Measurements from ENCODE around the gene WWC2. TPM values are rescaled to one million over a fixed set of nuclear protein-coding genes. Genes with fewer than 3 reads are reported as not detected.

The WWC2 gene
- total and polyA plus RNA-seq, 2 experiments from 2014 or later: 50.5 to 74.2 TPM

GRCh38 chr4:183287677-183288076, 188.6 kb downstream of the WWC2 start (continued):
- no peak for TF ChIP-seq REST (IDR thresholded peaks at IDR 0.05; ENCODE audit: unreplicated experiment)
- no peak for TF ChIP-seq JUNB (IDR thresholded peaks at IDR 0.05; ENCODE audit: unreplicated experiment)

GRCh38 chr4:183288955-183289354, 189.9 kb downstream of the WWC2 start:
- no peak overlapping the region for H2AFZ ChIP-seq
- H3K27me3 ChIP-seq (ENCODE audit: insufficient read depth): no peaks in the 10 kb centered on the region
- H3F3A ChIP-seq (replicated peaks; ENCODE audit: low read depth): no peaks in the 10 kb centered on the region
- no peak overlapping the region for H3K27ac Mint-ChIP-seq
- ATAC-seq (peak; percentile 63), DNase-seq (ENCODE audit: low spot score) (peak; percentile 4)
- no peaks in the 10 kb centered on the region for H3K9me2 ChIP-seq (ENCODE audit: insufficient read depth)
- no peaks in the 10 kb centered on the region for H3K9me3 Mint-ChIP-seq
- no peaks in the 10 kb centered on the region for H3K4me1 ChIP-seq (ENCODE audit: insufficient read depth)
- no peak overlapping the region for H3K27ac ChIP-seq (ENCODE audit: low read depth)
- peaks cover 38% of the 10 kb centered on the region for H3K36me3 ChIP-seq (ENCODE audit: insufficient read depth)
- H3K4me2 ChIP-seq: no peak overlapping the region
- peaks cover 11% of the 10 kb centered on the region for H3K27me3 Mint-ChIP-seq (ENCODE audit: insufficient read depth, low read depth, poor library complexity)
- H3K4me1 Mint-ChIP-seq: peaks cover 3% of the 10 kb centered on the region; the same call in 2 of the 3 replicates
- no peak overlapping the region for H3K4me3 ChIP-seq
- H3K79me2 ChIP-seq (replicated peaks; ENCODE audit: insufficient read depth): no peaks in the 10 kb centered on the region
- H3K36me3 Mint-ChIP-seq (ENCODE audit: low read depth): peaks cover 76% of the 10 kb centered on the region
- H3K4me3 Mint-ChIP-seq: no peak overlapping the region
- TF ChIP-seq POLR2AphosphoS5 (IDR thresholded peaks at IDR 0.05; ENCODE audit: low read depth) (no peak), CTCF (conservative IDR thresholded peaks at IDR 0.05; ENCODE audit: low read depth in 2 of 2) (peak in 1 of 2 experiments; percentile 31; a peak in 2 of 4 replicates), ZNF114 (CRISPR knock-in tag; IDR thresholded peaks at IDR 0.05) (no peak)
- no peaks in the 10 kb centered on the region for H4K20me1 ChIP-seq (replicated peaks; ENCODE audit: insufficient read depth)

- no peaks in the 10 kb centered on the region for H4K20me1 ChIP-seq (replicated peaks; ENCODE audit: insufficient read depth)
- no peak overlapping the region for H3K4me2 ChIP-seq
- Mint-ChIP-seq H3K4me1 (peaks cover 3% of the 10 kb centered on the region; the same call in 2 of the 3 replicates), H3K9me3 (no peaks in the 10 kb centered on the region), H3K27ac (no peak overlapping the region), H3K36me3 (ENCODE audit: low read depth) (peaks cover 75% of the 10 kb centered on the region), H3K27me3 (ENCODE audit: insufficient read depth, low read depth, poor library complexity) (peaks cover 11% of the 10 kb centered on the region), H3K4me3 (no peak overlapping the region)
- no peak overlapping the region for H2AFZ ChIP-seq
- H3F3A ChIP-seq (replicated peaks; ENCODE audit: low read depth): no peaks in the 10 kb centered on the region
- peaks cover 40% of the 10 kb centered on the region for H3K36me3 ChIP-seq (ENCODE audit: insufficient read depth)
- peak; percentile 49 for DNase-seq (ENCODE audit: low spot score)
- ATAC-seq: peak; percentile 78
- H3K27me3 ChIP-seq (ENCODE audit: insufficient read depth): no peaks in the 10 kb centered on the region
- no peak overlapping the region for H3K27ac ChIP-seq (ENCODE audit: low read depth)
- H3K9me2 ChIP-seq (ENCODE audit: insufficient read depth): no peaks in the 10 kb centered on the region
- H3K79me2 ChIP-seq (replicated peaks; ENCODE audit: insufficient read depth): no peaks in the 10 kb centered on the region
- no peak for TF ChIP-seq REST (IDR thresholded peaks at IDR 0.05; ENCODE audit: unreplicated experiment)
- no peak for TF ChIP-seq EZH2phosphoT487 (IDR thresholded peaks at IDR 0.05; ENCODE audit: unreplicated experiment)
- H3K4me1 ChIP-seq (ENCODE audit: insufficient read depth): no peaks in the 10 kb centered on the region
- no peak overlapping the region for H3K4me3 ChIP-seq
Measured at GRCh38 chr4:183289688-183290087, 190.6 kb downstream of the WWC2 start.
